GM12878 (cell line): ENCODE results near the gene MIAT. TPM values are rescaled to one million over a fixed set of nuclear protein-coding genes. Genes with fewer than 3 reads are reported as not detected.
A peak's percentile ranks its signal among the peaks of the same experiment; 100 is the strongest.

Experiments
- ATAC-seq: fragments of 200-7000 bp; cut with Tn5 transposase; 3 replicates; pipeline ENCODE4 v1.9.1; 2020; ENCODE audit warnings: mild to moderate bottlenecking, moderate library complexity
- BruUV-seq: library from RNA; stranded (reverse); fragments of 400-500 nt; replicated peaks from 2 replicates; lab custom pipeline; 2021; lab: Mats Ljungman, UMichigan
- CTCF ChIA-PET: fragments of 300-600 bp; sonication (Branson Sonifier 250); formaldehyde crosslinking; extraction: SDS; loops from one replicate; lab custom pipeline; 2021; ENCODE audit warnings: inconsistent platforms; lab: Yijun Ruan, JAX
- POLR2A ChIA-PET: fragments of 350-600 bp; formaldehyde crosslinking; extraction: SDS; loops from one replicate; lab custom pipeline; 2021; ENCODE audit warnings: inconsistent platforms; lab: Charles Lee
- RAD21 ChIA-PET: fragments of 300-600 bp; sonication (Branson Sonifier 250); formaldehyde crosslinking; loops from one replicate; lab custom pipeline; 2023; ENCODE audit warnings: antibody characterized with exemption; ENCODE audit not compliant: unreplicated experiment; lab: Charles Lee
- SMC1A ChIA-PET: fragments of 300-600 bp; sonication (Branson Sonifier 250); formaldehyde crosslinking; loops from one replicate; lab custom pipeline; 2023; ENCODE audit not compliant: unreplicated experiment, uncharacterized antibody; lab: Charles Lee
- DNase-seq: peaks from one replicate; pipeline ENCODE4 v3.0.0-alpha.2; 2011; ENCODE audit warnings: low read depth, low spot score
- FAIRE-seq: peaks from 3 replicates; lab custom pipeline; 2011; peaks lifted over from hg19 to GRCh38; lab: Jason Lieb, UNC
- H2AFZ ChIP-seq: 2 replicates; pipeline ENCODE4 v1.6.0; 2011; ENCODE audit warnings: low read depth, low read length, control low read depth; ENCODE audit not compliant: control insufficient read depth
- H3K27ac ChIP-seq: 2 replicates; pipeline ENCODE4 v1.5.1; 2011; ENCODE audit warnings: control low read depth; ENCODE audit not compliant: control insufficient read depth, insufficient read depth
- H3K27me3 ChIP-seq, 2 experiments: replicated peaks in 1 of 2; 2 replicates each; pipeline versions ENCODE4 v1.6.0 to v1.6.1; 2011; ENCODE audit warnings: low read length in 1 of 2; ENCODE audit not compliant: control insufficient read depth in 2 of 2, insufficient read depth in 2 of 2
- H3K36me3 ChIP-seq, 2 experiments: 2 replicates each; pipeline ENCODE4 v1.5.1; 2011; ENCODE audit warnings: low read length in 1 of 2; ENCODE audit not compliant: control insufficient read depth in 2 of 2, insufficient read depth in 2 of 2
- H3K4me1 ChIP-seq: 2 replicates; pipeline ENCODE4 v1.6.1; 2011; ENCODE audit warnings: mild to moderate bottlenecking, low read length, moderate library complexity, mixed read lengths; ENCODE audit not compliant: control insufficient read depth, insufficient read depth
- H3K4me2 ChIP-seq: 2 replicates; pipeline ENCODE4 v1.6.0; 2011; ENCODE audit warnings: control low read depth; ENCODE audit not compliant: control insufficient read depth, insufficient read depth
- H3K4me3 ChIP-seq: fragments of 200-600 bp; sonication (generic); 2 replicates; pipeline ENCODE4 v1.5.1; 2016
- H3K79me2 ChIP-seq: 2 replicates; pipeline ENCODE4 v1.6.0; 2011; ENCODE audit warnings: low read length; ENCODE audit not compliant: control insufficient read depth, insufficient read depth
- H3K9ac ChIP-seq: 2 replicates; pipeline ENCODE4 v1.8.0; 2011; ENCODE audit warnings: low read length, control low read depth, mixed read lengths; ENCODE audit not compliant: control insufficient read depth, insufficient read depth
- H3K9me3 ChIP-seq: replicated peaks from 3 replicates; pipeline ENCODE4 v1.5.1; 2011; ENCODE audit warnings: mild to moderate bottlenecking, low read length; ENCODE audit not compliant: control insufficient read depth, insufficient read depth
- H4K20me1 ChIP-seq: 2 replicates; pipeline ENCODE4 v1.6.0; 2011; ENCODE audit not compliant: control insufficient read depth, insufficient read depth
- FOXM1 ChIP-seq: IDR thresholded peaks from 2 replicates; pipeline ENCODE4 v1.6.1; 2012; ENCODE audit warnings: low read depth, mild to moderate bottlenecking, inconsistent platforms, low read length, moderate library complexity
- HDGF ChIP-seq: fragments of 450-650 bp; IDR thresholded peaks from 2 replicates; pipeline ENCODE4 v1.6.1; 2016; ENCODE audit warnings: antibody characterized with exemption
- NBN ChIP-seq: fragments of 450-650 bp; IDR thresholded peaks from 2 replicates; pipeline ENCODE4 v1.6.1; 2016
- RBBP5 ChIP-seq: fragments of 200-600 bp; sonication (generic); conservative IDR thresholded peaks from 2 replicates; pipeline ENCODE4 v1.6.1; 2016
- RFX5 ChIP-seq: IDR thresholded peaks from 2 replicates; pipeline ENCODE4 v1.6.1; 2011; ENCODE audit warnings: low read depth, low read length, improper control_type of control experiment
- TCF12 ChIP-seq: IDR thresholded peaks from 2 replicates; pipeline ENCODE4 v1.6.1; 2011; ENCODE audit warnings: low read depth, mild to moderate bottlenecking, low read length
- ZNF207 ChIP-seq: fragments of 450-650 bp; IDR thresholded peaks from 2 replicates; pipeline ENCODE4 v1.6.1; 2014; ENCODE audit warnings: antibody characterized with exemption, mild to moderate bottlenecking, borderline replicate concordance
- ZSCAN29 ChIP-seq: fragments of 450-650 bp; IDR thresholded peaks from 2 replicates; pipeline ENCODE4 v1.6.1; 2017; ENCODE audit warnings: mild to moderate bottlenecking, moderate library complexity
- WGBS: methylation state at CpG from one replicate; pipeline ENCODE4 v1.1.6; 2016; ENCODE audit warnings: low lambda C conversion rate; ENCODE audit not compliant: insufficient replicate concordance, insufficient coverage; ENCODE audit errors: missing lambda C conversion rate; 5-methylcytosine and 5-hydroxymethylcytosine counted together
- in situ Hi-C: fragments of 300-500 bp; cut with MboI; formaldehyde crosslinking; loops from 9 replicates; pipeline ENCODE4 v1.14.3; 2018; ENCODE audit warnings: mixed read lengths
- intact Hi-C: fragments of 100-400 bp; cut with micrococcal nuclease; formaldehyde crosslinking; loops from one replicate; pipeline ENCODE4 v1.14.2; 2022; ENCODE audit not compliant: unreplicated experiment
- polyA plus RNA-seq, 11 experiments: library from polyadenylated mRNA; depleted of rRNA in 4 of 11; unstranded in 6 of 11; stranded (reverse) in 5 of 11; fragments of >200 nt; fragmentation: Nextera tagmentation in 4 of 11; fragmentation: Illumina TruSeq in 1 of 11; extraction: Ambion mirVana in 4 of 11; extraction: Trizol in 1 of 11; gene quantifications; 1 replicate in 1 of 11; 2 replicates in 10 of 11; pipeline versions ENCODE4 v1.2.1 to v1.2.3, GENCODE V29; 2011 to 2016; ENCODE audit warnings: inconsistent platforms in 2 of 11, missing spikeins in 2 of 11, low read depth in 1 of 11
- total RNA-seq, 4 experiments: library from RNA; depleted of rRNA in 3 of 4; stranded (reverse); fragments of >200 nt in 3 of 4; fragmentation: Illumina TruSeq in 1 of 4; extraction: Trizol in 1 of 4; gene quantifications; 2 replicates each; pipeline versions ENCODE4 v1.2.1 to v1.2.3, GENCODE V29; 2013 to 2021
- TF ChIP-seq, protein P1 (sequence below): fragments of 150-350 bp; IDR thresholded peaks from 2 replicates; pipeline ENCODE4 v1.6.1; 2016; ENCODE audit warnings: low read depth, low read length

Gene MIAT
- total and polyA plus RNA-seq, 10 of the 15 experiments (the other 5 are each of a cell fraction or from before 2014, with no cell fraction given) = 0.39 to 13.7 (median 4.6) TPM

DNA sequence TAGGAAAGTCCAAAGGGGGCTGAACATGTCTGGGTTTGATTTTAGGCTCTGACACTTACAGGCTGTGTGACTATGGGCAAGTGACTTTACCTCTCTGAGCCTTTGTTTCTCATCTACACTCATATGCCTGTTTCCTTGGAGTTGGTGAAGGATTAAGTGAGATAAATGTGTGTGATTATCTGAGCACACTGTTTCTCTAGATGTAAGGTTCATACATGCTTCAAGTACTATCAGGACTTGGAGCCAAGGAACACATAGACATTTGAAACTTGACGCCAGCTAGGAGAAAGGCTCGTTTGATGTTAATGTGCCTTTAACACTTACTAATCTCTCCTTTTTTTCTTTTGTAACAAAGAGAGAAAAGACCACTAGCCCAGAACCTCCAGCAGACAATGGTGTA, 49.3 kb upstream of the MIAT start (continued):
- TF ChIP-seq FOXM1 = no peak
- TF ChIP-seq, protein P1, sequence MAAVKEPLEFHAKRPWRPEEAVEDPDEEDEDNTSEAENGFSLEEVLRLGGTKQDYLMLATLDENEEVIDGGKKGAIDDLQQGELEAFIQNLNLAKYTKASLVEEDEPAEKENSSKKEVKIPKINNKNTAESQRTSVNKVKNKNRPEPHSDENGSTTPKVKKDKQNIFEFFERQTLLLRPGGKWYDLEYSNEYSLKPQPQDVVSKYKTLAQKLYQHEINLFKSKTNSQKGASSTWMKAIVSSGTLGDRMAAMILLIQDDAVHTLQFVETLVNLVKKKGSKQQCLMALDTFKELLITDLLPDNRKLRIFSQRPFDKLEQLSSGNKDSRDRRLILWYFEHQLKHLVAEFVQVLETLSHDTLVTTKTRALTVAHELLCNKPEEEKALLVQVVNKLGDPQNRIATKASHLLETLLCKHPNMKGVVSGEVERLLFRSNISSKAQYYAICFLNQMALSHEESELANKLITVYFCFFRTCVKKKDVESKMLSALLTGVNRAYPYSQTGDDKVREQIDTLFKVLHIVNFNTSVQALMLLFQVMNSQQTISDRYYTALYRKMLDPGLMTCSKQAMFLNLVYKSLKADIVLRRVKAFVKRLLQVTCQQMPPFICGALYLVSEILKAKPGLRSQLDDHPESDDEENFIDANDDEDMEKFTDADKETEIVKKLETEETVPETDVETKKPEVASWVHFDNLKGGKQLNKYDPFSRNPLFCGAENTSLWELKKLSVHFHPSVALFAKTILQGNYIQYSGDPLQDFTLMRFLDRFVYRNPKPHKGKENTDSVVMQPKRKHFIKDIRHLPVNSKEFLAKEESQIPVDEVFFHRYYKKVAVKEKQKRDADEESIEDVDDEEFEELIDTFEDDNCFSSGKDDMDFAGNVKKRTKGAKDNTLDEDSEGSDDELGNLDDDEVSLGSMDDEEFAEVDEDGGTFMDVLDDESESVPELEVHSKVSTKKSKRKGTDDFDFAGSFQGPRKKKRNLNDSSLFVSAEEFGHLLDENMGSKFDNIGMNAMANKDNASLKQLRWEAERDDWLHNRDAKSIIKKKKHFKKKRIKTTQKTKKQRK = no peak
- TF ChIP-seq RBBP5 = no peak
- TF ChIP-seq TCF12 = no peak
- no peak for TF ChIP-seq RFX5
- TF ChIP-seq, all 136 proteins: peak for 0

DNA sequence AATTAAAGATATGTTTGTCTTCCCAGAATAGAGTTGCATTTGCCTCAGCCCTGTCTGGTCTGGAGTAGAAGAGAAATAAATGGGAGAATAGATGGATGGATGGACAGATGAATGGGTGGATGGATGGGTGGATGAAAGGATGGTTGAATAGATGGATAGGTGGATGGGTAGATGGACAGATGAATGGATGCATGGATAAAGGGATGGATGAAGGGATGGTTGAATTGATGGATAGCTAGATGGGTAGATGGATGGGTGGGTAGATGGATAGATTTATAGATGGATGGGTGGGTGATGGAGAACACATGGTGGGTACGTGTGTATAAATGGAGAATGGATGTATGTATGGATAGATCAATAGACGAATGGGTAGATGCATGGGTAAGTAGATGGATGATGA, 48.1 kb upstream of the MIAT start:
- Histone ChIP-seq H3K9ac (no peak overlapping the region), H4K20me1 (no peaks in the 10 kb centered on the region), H3K9me3 (no peaks in the 10 kb centered on the region), H3K27ac (peak overlapping the region; percentile 94; the same call in 1 of the 2 replicates), H3K4me1 (peaks cover 20% of the 10 kb centered on the region), H3K4me2 (no peak overlapping the region), H2AFZ (no peak overlapping the region), H3K36me3 (no peaks in the 10 kb centered on the region), H3K79me2 (no peaks in the 10 kb centered on the region), H3K4me3 (no peak overlapping the region), H3K27me3 (no peaks in the 10 kb centered on the region)
- BruUV-seq = no TSS peak
- in situ Hi-C loops = no loop called here
- CTCF ChIA-PET = interaction anchor here (0.6 to 1.5 kb wide), 2 partner anchors 13 to 26 kb away, joined by 4 read pairs; no protein-coding TSS in a partner anchor
- SMC1A ChIA-PET = interaction anchor here (2.6 kb wide), 1 partner anchor 17 kb away, joined by 20 read pairs; no protein-coding TSS in a partner anchor
- POLR2A ChIA-PET = interaction anchor here (5.7 kb wide), 1 partner anchor 17 kb away, joined by 62 read pairs; the partner anchor contains the start of gene TPST2
- DNase-seq (no peak), FAIRE-seq (no peak), ATAC-seq (no peak)
- TF ChIP-seq HDGF (0 out of 2 replicates have a peak, but pooled peaks have one; percentile 56), NBN (peak; percentile 24; the same call in 1 of the 2 replicates), ZNF207 (no peak), ZSCAN29 (no peak)
- TF ChIP-seq, protein P1 = no peak
- 100% methylated on average over 2 of the region's 2 CpGs for whole genome bisulfite sequencing
- intact Hi-C loops = no loop called here
- RAD21 ChIA-PET = no interaction called here
